Activated naive CD8-positive, alpha-beta T cell treated with anti-CD3 and anti-CD28 coated beads for 36 hours (primary cell): Measurements from ENCODE around the gene PRAC2. TPM values are rescaled to one million over a fixed set of nuclear protein-coding genes. Genes with fewer than 3 reads are reported as not detected.

Experiments
- total RNA-seq, 2 experiments: library from RNA; stranded (reverse); gene quantifications; one replicate each; pipeline ENCODE4 v1.2.3, GENCODE V29; 2021

Gene PRAC2
- total RNA-seq, 2 experiments from 2014 or later, result not detected

Other genes with a start within 250 kb of the PRAC2 start
- gene HOXB1, start 192.2 kb upstream of the PRAC2 start, total RNA-seq, result not detected
- gene HOXB2, start 178.1 kb upstream of the PRAC2 start, total RNA-seq, result 1 to 10 TPM; 7.4 to 7.7 TPM
- 1 to 10 TPM; 1.3 to 1.9 TPM for gene HOXB4, start 144.8 kb upstream of the PRAC2 start, total RNA-seq
- gene HOXB3, start 132.9 kb upstream of the PRAC2 start, total RNA-seq, result 1 to 10 TPM; 1.4 to 2.0 TPM
- not detected for gene HOXB5, start 129.4 kb upstream of the PRAC2 start, total RNA-seq
- gene HOXB6, start 118.2 kb upstream of the PRAC2 start, total RNA-seq, result not detected
- 1 to 10 TPM in 1 of 2 experiments, under 1 TPM in 1; 0.62 to 1.4 TPM for gene HOXB7, start 112.2 kb upstream of the PRAC2 start, total RNA-seq
- not detected for gene HOXB8, start 107.9 kb upstream of the PRAC2 start, total RNA-seq
- gene HOXB9, start 96.8 kb upstream of the PRAC2 start, total RNA-seq, result 1 to 10 TPM; 3.4 to 4.0 TPM
- gene PRAC1, start 667 bp upstream of the PRAC2 start, total RNA-seq, result not detected
- not detected for gene HOXB13, start 5.6 kb downstream of the PRAC2 start, total RNA-seq
- not detected for gene TTLL6, start 94.0 kb downstream of the PRAC2 start, total RNA-seq
- gene CALCOCO2, start 107.8 kb downstream of the PRAC2 start, total RNA-seq, result 10 to 100 TPM; 69.3 to 75.8 TPM
- 100 to 1,000 TPM; 153 to 159 TPM for gene ATP5MC1, start 169.6 kb downstream of the PRAC2 start, total RNA-seq
- 10 to 100 TPM; 80.4 to 81.2 TPM for gene UBE2Z, start 185.2 kb downstream of the PRAC2 start, total RNA-seq
- 100 to 1,000 TPM; 127 to 134 TPM for gene SNF8, start 221.7 kb downstream of the PRAC2 start, total RNA-seq
- not detected for gene GIP, start 245.4 kb downstream of the PRAC2 start, total RNA-seq